HEK293 (cell line): ENCODE results near the gene CENPP.
A peak's percentile ranks its signal among the peaks of the same experiment; 100 is the strongest.

Experiments
- BCL11B ChIP-seq: fragments of 450-650 bp; formaldehyde crosslinking; IDR thresholded peaks from 2 replicates; pipeline ENCODE4 v1.5.1; 2016; ENCODE audit warnings: low read depth, missing biosample characterization, missing genetic modification characterization
- GLIS2 ChIP-seq: fragments of 450-650 bp; formaldehyde crosslinking; IDR thresholded peaks from 2 replicates; pipeline ENCODE4 v1.5.1; 2016; ENCODE audit warnings: missing biosample characterization, missing genetic modification characterization
- KLF9 ChIP-seq: fragments of 450-650 bp; formaldehyde crosslinking; IDR thresholded peaks from 2 replicates; pipeline ENCODE4 v1.5.1; 2016; ENCODE audit warnings: missing biosample characterization, missing genetic modification characterization, low read depth
- PRDM10 ChIP-seq: fragments of 450-650 bp; formaldehyde crosslinking; IDR thresholded peaks from 2 replicates; pipeline ENCODE4 v1.5.1; 2016; ENCODE audit warnings: missing biosample characterization, missing genetic modification characterization
- SCRT1 ChIP-seq: fragments of 450-650 bp; formaldehyde crosslinking; IDR thresholded peaks from 2 replicates; pipeline ENCODE4 v1.5.1; 2016; ENCODE audit warnings: missing biosample characterization, missing genetic modification characterization, borderline replicate concordance
- SP7 ChIP-seq: fragments of 450-650 bp; formaldehyde crosslinking; IDR thresholded peaks from 2 replicates; pipeline ENCODE4 v1.5.1; 2016; ENCODE audit warnings: missing biosample characterization, missing genetic modification characterization
- WT1 ChIP-seq: fragments of 450-650 bp; formaldehyde crosslinking; IDR thresholded peaks from 2 replicates; pipeline ENCODE4 v1.5.1; 2016; ENCODE audit warnings: missing biosample characterization, missing genetic modification characterization
- ZBTB1 ChIP-seq: fragments of 450-650 bp; formaldehyde crosslinking; IDR thresholded peaks from 2 replicates; pipeline ENCODE4 v1.5.1; 2016; ENCODE audit warnings: missing biosample characterization, missing genetic modification characterization
- ZIC2 ChIP-seq: fragments of 450-650 bp; formaldehyde crosslinking; IDR thresholded peaks from 2 replicates; pipeline ENCODE4 v1.5.1; 2016; ENCODE audit warnings: missing biosample characterization, missing genetic modification characterization
- ZNF2 ChIP-seq: fragments of 450-650 bp; formaldehyde crosslinking; IDR thresholded peaks from 2 replicates; pipeline ENCODE4 v1.5.1; 2016; ENCODE audit warnings: missing biosample characterization, missing genetic modification characterization
- ZNF211 ChIP-seq: fragments of 450-650 bp; formaldehyde crosslinking; IDR thresholded peaks from 2 replicates; pipeline ENCODE4 v1.5.1; 2016; ENCODE audit warnings: low read depth, missing biosample characterization, missing genetic modification characterization
- ZNF214 ChIP-seq: fragments of 450-650 bp; formaldehyde crosslinking; IDR thresholded peaks from 2 replicates; pipeline ENCODE4 v1.5.1; 2017; ENCODE audit warnings: missing biosample characterization, mild to moderate bottlenecking, missing genetic modification characterization, borderline replicate concordance
- ZNF23 ChIP-seq: fragments of 450-650 bp; formaldehyde crosslinking; IDR thresholded peaks from 2 replicates; pipeline ENCODE4 v1.5.1; 2016; ENCODE audit warnings: missing biosample characterization, missing genetic modification characterization, borderline replicate concordance
- ZNF24 ChIP-seq: fragments of 450-650 bp; formaldehyde crosslinking; IDR thresholded peaks from 2 replicates; pipeline ENCODE4 v1.5.1; 2016; ENCODE audit warnings: missing biosample characterization, missing genetic modification characterization
- ZNF266 ChIP-seq: fragments of 450-650 bp; formaldehyde crosslinking; IDR thresholded peaks from 2 replicates; pipeline ENCODE4 v1.5.1; 2016; ENCODE audit warnings: missing biosample characterization, missing genetic modification characterization, low read depth
- ZNF292 ChIP-seq: fragments of 450-650 bp; formaldehyde crosslinking; IDR thresholded peaks from 2 replicates; pipeline ENCODE4 v1.5.1; 2016; ENCODE audit warnings: low read depth, missing biosample characterization, missing genetic modification characterization, borderline replicate concordance
- ZNF324 ChIP-seq: fragments of 450-650 bp; formaldehyde crosslinking; IDR thresholded peaks from 2 replicates; pipeline ENCODE4 v1.5.1; 2016; ENCODE audit warnings: missing biosample characterization, missing genetic modification characterization
- ZNF335 ChIP-seq: fragments of 450-650 bp; formaldehyde crosslinking; conservative IDR thresholded peaks from 2 replicates; pipeline ENCODE4 v1.5.1; 2016; ENCODE audit warnings: missing biosample characterization, missing genetic modification characterization
- ZNF549 ChIP-seq: fragments of 450-650 bp; IDR thresholded peaks from 2 replicates; pipeline ENCODE4 v1.5.1; 2018; ENCODE audit warnings: missing biosample characterization, missing genetic modification characterization, mild to moderate bottlenecking, inconsistent platforms, moderate library complexity
- ZNF585B ChIP-seq: fragments of 450-650 bp; formaldehyde crosslinking; IDR thresholded peaks from 2 replicates; pipeline ENCODE4 v1.5.1; 2016; ENCODE audit warnings: missing biosample characterization, missing genetic modification characterization
- ZNF623 ChIP-seq: fragments of 450-650 bp; formaldehyde crosslinking; IDR thresholded peaks from 2 replicates; pipeline ENCODE4 v1.5.1; 2016; ENCODE audit warnings: missing biosample characterization, missing genetic modification characterization
- ZNF645 ChIP-seq: fragments of 450-650 bp; formaldehyde crosslinking; IDR thresholded peaks from 2 replicates; pipeline ENCODE4; 2016; ENCODE audit warnings: missing biosample characterization, missing genetic modification characterization
- ZNF664 ChIP-seq: fragments of 450-650 bp; formaldehyde crosslinking; IDR thresholded peaks from 2 replicates; pipeline ENCODE4 v1.5.1; 2016; ENCODE audit warnings: missing biosample characterization, missing genetic modification characterization
- TF ChIP-seq, protein P1 (sequence below): fragments of 450-650 bp; formaldehyde crosslinking; IDR thresholded peaks from 2 replicates; pipeline ENCODE4 v1.5.1; 2016; ENCODE audit warnings: missing biosample characterization, missing genetic modification characterization
- TF ChIP-seq, protein P2 (sequence below): fragments of 450-650 bp; formaldehyde crosslinking; IDR thresholded peaks from 2 replicates; pipeline ENCODE4 v1.5.1; 2017; ENCODE audit warnings: missing biosample characterization, missing genetic modification characterization
- TF ChIP-seq, protein P3 (sequence below): fragments of 450-650 bp; formaldehyde crosslinking; IDR thresholded peaks from 2 replicates; pipeline ENCODE4 v1.5.1; 2017; ENCODE audit warnings: missing biosample characterization, missing genetic modification characterization
- TF ChIP-seq, protein P4 (sequence below): fragments of 450-650 bp; formaldehyde crosslinking; IDR thresholded peaks from 2 replicates; pipeline ENCODE4 v1.5.1; 2016; ENCODE audit warnings: missing biosample characterization, missing genetic modification characterization

Gene CENPP

DNA sequence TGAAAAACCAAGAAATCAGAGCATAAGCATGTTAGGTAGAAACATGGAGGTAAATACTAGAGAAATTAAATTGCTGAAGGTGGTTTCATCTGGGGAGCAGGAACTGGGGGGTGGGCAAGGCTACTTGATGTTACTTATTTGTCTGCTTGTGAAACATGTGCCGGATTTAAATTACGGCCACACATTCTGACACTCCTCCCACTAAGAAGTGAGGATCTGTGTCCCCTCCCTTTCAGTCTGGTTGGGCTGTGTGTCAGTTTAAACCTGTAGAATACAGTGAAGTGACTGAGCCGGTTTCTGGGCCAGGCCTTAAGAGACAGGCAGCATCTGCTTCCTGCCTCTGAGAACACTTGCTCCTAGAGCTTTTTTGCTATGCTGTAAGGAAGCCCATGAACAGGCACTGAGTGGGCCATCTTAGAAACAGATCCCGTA lies 29.9 kb upstream of the CENPP start (continued):
- no peak for TF ChIP-seq ZNF645
- TF ChIP-seq, protein P1, sequence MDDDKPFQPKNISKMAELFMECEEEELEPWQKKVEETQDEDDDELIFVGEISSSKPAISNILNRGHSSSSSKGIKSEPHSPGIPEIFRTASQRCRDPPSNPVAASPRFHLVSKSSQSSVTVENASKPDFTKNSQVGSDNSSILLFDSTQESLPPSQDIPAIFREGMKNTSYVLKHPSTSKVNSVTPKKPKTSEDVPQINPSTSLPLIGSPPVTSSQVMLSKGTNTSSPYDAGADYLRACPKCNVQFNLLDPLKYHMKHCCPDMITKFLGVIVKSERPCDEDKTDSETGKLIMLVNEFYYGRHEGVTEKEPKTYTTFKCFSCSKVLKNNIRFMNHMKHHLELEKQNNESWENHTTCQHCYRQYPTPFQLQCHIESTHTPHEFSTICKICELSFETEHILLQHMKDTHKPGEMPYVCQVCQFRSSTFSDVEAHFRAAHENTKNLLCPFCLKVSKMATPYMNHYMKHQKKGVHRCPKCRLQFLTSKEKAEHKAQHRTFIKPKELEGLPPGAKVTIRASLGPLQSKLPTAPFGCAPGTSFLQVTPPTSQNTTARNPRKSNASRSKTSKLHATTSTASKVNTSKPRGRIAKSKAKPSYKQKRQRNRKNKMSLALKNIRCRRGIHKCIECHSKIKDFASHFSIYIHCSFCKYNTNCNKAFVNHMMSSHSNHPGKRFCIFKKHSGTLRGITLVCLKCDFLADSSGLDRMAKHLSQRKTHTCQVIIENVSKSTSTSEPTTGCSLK (tag by site-specific recombination) = no peak
- 0 out of 2 replicates have a peak, but pooled peaks have one; percentile 28 for TF ChIP-seq SCRT1 (tag by site-specific recombination)
- TF ChIP-seq, protein P2, sequence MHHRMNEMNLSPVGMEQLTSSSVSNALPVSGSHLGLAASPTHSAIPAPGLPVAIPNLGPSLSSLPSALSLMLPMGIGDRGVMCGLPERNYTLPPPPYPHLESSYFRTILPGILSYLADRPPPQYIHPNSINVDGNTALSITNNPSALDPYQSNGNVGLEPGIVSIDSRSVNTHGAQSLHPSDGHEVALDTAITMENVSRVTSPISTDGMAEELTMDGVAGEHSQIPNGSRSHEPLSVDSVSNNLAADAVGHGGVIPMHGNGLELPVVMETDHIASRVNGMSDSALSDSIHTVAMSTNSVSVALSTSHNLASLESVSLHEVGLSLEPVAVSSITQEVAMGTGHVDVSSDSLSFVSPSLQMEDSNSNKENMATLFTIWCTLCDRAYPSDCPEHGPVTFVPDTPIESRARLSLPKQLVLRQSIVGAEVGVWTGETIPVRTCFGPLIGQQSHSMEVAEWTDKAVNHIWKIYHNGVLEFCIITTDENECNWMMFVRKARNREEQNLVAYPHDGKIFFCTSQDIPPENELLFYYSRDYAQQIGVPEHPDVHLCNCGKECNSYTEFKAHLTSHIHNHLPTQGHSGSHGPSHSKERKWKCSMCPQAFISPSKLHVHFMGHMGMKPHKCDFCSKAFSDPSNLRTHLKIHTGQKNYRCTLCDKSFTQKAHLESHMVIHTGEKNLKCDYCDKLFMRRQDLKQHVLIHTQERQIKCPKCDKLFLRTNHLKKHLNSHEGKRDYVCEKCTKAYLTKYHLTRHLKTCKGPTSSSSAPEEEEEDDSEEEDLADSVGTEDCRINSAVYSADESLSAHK (tag by site-specific recombination) = peak; percentile 93
- TF ChIP-seq ZNF23 = no peak
- TF ChIP-seq SP7 (tag by site-specific recombination) = no peak
- no peak for TF ChIP-seq ZIC2 (tag by site-specific recombination)
- no peak for TF ChIP-seq WT1 (tag by site-specific recombination)
- TF ChIP-seq ZNF214 (tag by site-specific recombination) = no peak
- TF ChIP-seq ZBTB1 = no peak
- TF ChIP-seq, protein P3, sequence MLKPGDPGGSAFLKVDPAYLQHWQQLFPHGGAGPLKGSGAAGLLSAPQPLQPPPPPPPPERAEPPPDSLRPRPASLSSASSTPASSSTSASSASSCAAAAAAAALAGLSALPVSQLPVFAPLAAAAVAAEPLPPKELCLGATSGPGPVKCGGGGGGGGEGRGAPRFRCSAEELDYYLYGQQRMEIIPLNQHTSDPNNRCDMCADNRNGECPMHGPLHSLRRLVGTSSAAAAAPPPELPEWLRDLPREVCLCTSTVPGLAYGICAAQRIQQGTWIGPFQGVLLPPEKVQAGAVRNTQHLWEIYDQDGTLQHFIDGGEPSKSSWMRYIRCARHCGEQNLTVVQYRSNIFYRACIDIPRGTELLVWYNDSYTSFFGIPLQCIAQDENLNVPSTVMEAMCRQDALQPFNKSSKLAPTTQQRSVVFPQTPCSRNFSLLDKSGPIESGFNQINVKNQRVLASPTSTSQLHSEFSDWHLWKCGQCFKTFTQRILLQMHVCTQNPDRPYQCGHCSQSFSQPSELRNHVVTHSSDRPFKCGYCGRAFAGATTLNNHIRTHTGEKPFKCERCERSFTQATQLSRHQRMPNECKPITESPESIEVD (tag by site-specific recombination) = no peak
- no peak for TF ChIP-seq ZNF24 (tag by site-specific recombination)
- TF ChIP-seq ZNF664 (tag by site-specific recombination) = peak; percentile 45; the same call in 1 of the 2 replicates
- TF ChIP-seq ZNF211 (tag by site-specific recombination) = no peak
- TF ChIP-seq, protein P4, sequence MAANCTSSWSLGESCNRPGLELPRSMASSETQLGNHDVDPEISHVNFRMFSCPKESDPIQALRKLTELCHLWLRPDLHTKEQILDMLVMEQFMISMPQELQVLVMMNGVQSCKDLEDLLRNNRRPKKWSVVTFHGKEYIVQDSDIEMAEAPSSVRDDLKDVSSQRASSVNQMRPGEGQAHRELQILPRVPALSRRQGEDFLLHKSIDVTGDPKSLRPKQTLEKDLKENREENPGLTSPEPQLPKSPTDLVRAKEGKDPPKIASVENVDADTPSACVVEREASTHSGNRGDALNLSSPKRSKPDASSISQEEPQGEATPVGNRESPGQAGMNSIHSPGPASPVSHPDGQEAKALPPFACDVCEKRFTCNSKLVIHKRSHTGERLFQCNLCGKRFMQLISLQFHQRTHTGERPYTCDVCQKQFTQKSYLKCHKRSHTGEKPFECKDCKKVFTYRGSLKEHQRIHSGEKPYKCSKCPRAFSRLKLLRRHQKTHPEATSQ (tag by site-specific recombination) = no peak
- no peak for TF ChIP-seq ZNF623 (tag by site-specific recombination)
- TF ChIP-seq ZNF335 (tag by site-specific recombination) = peak; percentile 80
- TF ChIP-seq ZNF292 (tag by site-specific recombination) = no peak
- TF ChIP-seq ZNF585B (tag by site-specific recombination) = no peak
- TF ChIP-seq PRDM10 (tag by site-specific recombination) = peak; percentile 43; the same call in 1 of the 2 replicates
- no peak for TF ChIP-seq ZNF324 (tag by site-specific recombination)
- TF ChIP-seq ZNF266 (tag by site-specific recombination) = no peak
- TF ChIP-seq BCL11B (tag by site-specific recombination) = no peak
- TF ChIP-seq ZNF549 (tag by site-specific recombination) = no peak
- TF ChIP-seq GLIS2 = no peak
- TF ChIP-seq ZNF2 (tag by site-specific recombination) = no peak
- TF ChIP-seq KLF9 (tag by site-specific recombination) = no peak
